Fibroblast of lung (primary cell): ENCODE measurements around the gene GTF3A. TPM values are rescaled to one million over a fixed set of nuclear protein-coding genes. Genes with fewer than 3 reads are reported as not detected.

Source experiments
- DNase-seq, 2 donors: peaks; one replicate each; pipeline versions ENCODE4 v3.0.0 to v3.0.0-alpha.2; 2010; ENCODE audit warnings: low read depth in 2 of 2
- H2AFZ ChIP-seq: 2 replicates; pipeline ENCODE4 v1.5.1; 2012; ENCODE audit warnings: low read length, control low read depth, inconsistent platforms
- H3K27ac ChIP-seq: 2 replicates; pipeline ENCODE4 v1.5.1; 2011; ENCODE audit warnings: low read length, control low read depth; ENCODE audit not compliant: insufficient read depth
- H3K27me3 ChIP-seq: 2 replicates; pipeline ENCODE4 v1.5.1; 2011; ENCODE audit warnings: mild to moderate bottlenecking, low read length; ENCODE audit not compliant: control insufficient read depth, insufficient read depth
- H3K36me3 ChIP-seq: 2 replicates; pipeline ENCODE4 v1.5.1; 2011; ENCODE audit warnings: low read length; ENCODE audit not compliant: control insufficient read depth, insufficient read depth
- H3K4me1 ChIP-seq: 2 replicates; pipeline ENCODE4 v1.5.1; 2011; ENCODE audit warnings: low read length; ENCODE audit not compliant: control insufficient read depth, insufficient read depth; ENCODE audit errors: extremely low read depth
- H3K4me2 ChIP-seq: 2 replicates; pipeline ENCODE4 v1.5.1; 2011; ENCODE audit warnings: low read length, control low read depth; ENCODE audit not compliant: insufficient read depth; ENCODE audit errors: extremely low read depth
- H3K4me3 ChIP-seq, 4 experiments: fragments of 200-600 bp in 1 of 4; sonication (generic) in 1 of 4; replicated peaks in 1 of 4; 2 replicates each; pipeline ENCODE4 v1.5.1; 2011 to 2016; ENCODE audit warnings: low read length in 4 of 4, low read depth in 3 of 4, mild to moderate bottlenecking in 3 of 4, control low read depth in 2 of 4, inconsistent platforms in 1 of 4, mixed read lengths in 1 of 4; ENCODE audit not compliant: insufficient read depth in 1 of 4; ENCODE audit errors: control extremely low read depth in 1 of 4
- H3K79me2 ChIP-seq: 2 replicates; pipeline ENCODE4 v1.5.1; 2012; ENCODE audit warnings: mild to moderate bottlenecking, low read length, inconsistent platforms; ENCODE audit not compliant: control insufficient read depth, insufficient read depth
- H3K9ac ChIP-seq: 2 replicates; pipeline ENCODE4 v1.5.1; 2011; ENCODE audit warnings: mild to moderate bottlenecking, low read length, control low read depth; ENCODE audit not compliant: insufficient read depth
- H3K9me3 ChIP-seq: 2 replicates; pipeline ENCODE4 v1.5.1; 2012; ENCODE audit warnings: low read depth, low read length; ENCODE audit not compliant: control insufficient read depth, insufficient read depth
- H4K20me1 ChIP-seq: 2 replicates; pipeline ENCODE4 v1.5.1; 2011; ENCODE audit warnings: low read length; ENCODE audit not compliant: control insufficient read depth, insufficient read depth; ENCODE audit errors: extremely low read depth
- EZH2 ChIP-seq: IDR thresholded peaks from 2 replicates; pipeline ENCODE4 v1.5.1; 2012; ENCODE audit warnings: low read length, control low read depth, mild to moderate bottlenecking; ENCODE audit errors: missing control alignments
- polyA plus RNA-seq, 2 donors: library from polyadenylated mRNA; depleted of rRNA in 1 of 2; stranded (reverse) in 1 of 2; unstranded in 1 of 2; fragments of >200 nt; gene quantifications; 2 replicates each; pipeline ENCODE4 v1.2.1, GENCODE V29; 2011 to 2012; ENCODE audit warnings: missing spikeins in 1 of 2
- total RNA-seq: library from RNA; depleted of rRNA; stranded (reverse); fragments of >200 nt; gene quantifications from 2 replicates; pipeline ENCODE4 v1.2.1, GENCODE V29; 2014
- TF ChIP-seq, protein P1 (sequence below), 2 donors: IDR thresholded peaks in 1 of 2; conservative IDR thresholded peaks in 1 of 2; 1 replicate in 1 of 2; 2 replicates in 1 of 2; pipeline ENCODE4 v1.5.1; 2011 to 2012; ENCODE audit warnings: low read length in 2 of 2, control low read depth in 1 of 2, inconsistent platforms in 1 of 2, low read depth in 1 of 2, mild to moderate bottlenecking in 1 of 2

The GTF3A gene
- total and polyA plus RNA-seq, 2 donors (not counting 1 experiment from before 2014, with no cell fraction given): 98.6 to 126 TPM

DNA sequence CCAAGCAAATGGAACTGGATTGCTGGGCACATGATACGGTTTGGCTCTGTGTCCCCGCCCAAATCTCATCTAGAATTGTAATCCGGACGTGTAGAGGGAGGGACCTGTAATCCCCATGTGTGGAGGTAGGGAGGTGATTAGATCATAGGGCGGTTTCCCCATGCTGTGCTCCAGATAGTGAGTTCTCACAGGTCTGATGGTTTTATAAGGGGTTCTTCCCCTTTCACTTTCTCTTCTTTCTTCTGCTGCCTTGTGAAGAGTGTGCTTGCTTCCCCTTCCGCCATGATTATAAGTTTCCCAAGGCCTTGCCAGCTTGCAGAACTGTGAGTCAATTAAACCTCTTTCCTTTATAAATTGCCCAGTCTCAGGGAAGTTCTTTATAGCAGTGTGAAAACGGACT is 58.6 kb downstream of the GTF3A start:
- H3K27me3 ChIP-seq: peaks cover 2% of the 10 kb centered on the region

DNA sequence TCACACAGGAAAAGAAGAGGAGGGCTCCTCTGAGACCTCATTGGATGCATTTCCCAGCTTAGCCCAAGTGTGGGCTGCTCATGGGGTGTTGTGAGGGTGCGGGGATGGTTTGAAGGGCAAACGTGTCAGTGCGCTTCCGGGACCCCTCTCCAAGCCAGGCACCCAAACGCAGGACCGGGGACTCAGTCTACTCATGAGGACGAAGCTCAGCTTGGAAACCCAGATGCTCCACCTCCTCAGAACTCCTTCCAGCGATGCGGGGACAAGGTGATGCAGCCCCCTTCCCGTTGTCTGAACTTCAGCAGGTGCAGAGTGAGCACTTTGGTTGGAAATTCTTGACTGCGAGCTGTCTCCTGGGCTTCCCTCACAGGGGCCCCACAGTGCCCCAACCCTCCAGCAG is 59.0 kb downstream of the GTF3A start:
- no peak overlapping the region for H3K4me3 ChIP-seq
- no peak overlapping the region for H2AFZ ChIP-seq
- H3K4me1 ChIP-seq: no peaks in the 10 kb centered on the region
- peaks cover 2% of the 10 kb centered on the region for H3K27me3 ChIP-seq
- no peaks in the 10 kb centered on the region for H3K79me2 ChIP-seq
- DNase-seq: no peak
- H3K27ac ChIP-seq: no peak overlapping the region
- H3K9me3 ChIP-seq: no peaks in the 10 kb centered on the region
- no peak overlapping the region for H3K4me2 ChIP-seq
- H4K20me1 ChIP-seq: no peaks in the 10 kb centered on the region
- H3K9ac ChIP-seq: no peak overlapping the region
- TF ChIP-seq, protein P1, sequence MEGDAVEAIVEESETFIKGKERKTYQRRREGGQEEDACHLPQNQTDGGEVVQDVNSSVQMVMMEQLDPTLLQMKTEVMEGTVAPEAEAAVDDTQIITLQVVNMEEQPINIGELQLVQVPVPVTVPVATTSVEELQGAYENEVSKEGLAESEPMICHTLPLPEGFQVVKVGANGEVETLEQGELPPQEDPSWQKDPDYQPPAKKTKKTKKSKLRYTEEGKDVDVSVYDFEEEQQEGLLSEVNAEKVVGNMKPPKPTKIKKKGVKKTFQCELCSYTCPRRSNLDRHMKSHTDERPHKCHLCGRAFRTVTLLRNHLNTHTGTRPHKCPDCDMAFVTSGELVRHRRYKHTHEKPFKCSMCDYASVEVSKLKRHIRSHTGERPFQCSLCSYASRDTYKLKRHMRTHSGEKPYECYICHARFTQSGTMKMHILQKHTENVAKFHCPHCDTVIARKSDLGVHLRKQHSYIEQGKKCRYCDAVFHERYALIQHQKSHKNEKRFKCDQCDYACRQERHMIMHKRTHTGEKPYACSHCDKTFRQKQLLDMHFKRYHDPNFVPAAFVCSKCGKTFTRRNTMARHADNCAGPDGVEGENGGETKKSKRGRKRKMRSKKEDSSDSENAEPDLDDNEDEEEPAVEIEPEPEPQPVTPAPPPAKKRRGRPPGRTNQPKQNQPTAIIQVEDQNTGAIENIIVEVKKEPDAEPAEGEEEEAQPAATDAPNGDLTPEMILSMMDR (conservative IDR thresholded peaks at IDR 0.05 in 1 of 2, IDR thresholded peaks at IDR 0.05 in 1 of 2; ENCODE audit: low read depth in 1 of 2, low read length in 2 of 2): no peak
- no peak for TF ChIP-seq EZH2
- H3K36me3 ChIP-seq: no peaks in the 10 kb centered on the region

More for the DNA sequence above, 58.6 kb downstream of the GTF3A start:
- Histone ChIP-seq H3K4me3 (no peak overlapping the region), H3K9me3 (no peaks in the 10 kb centered on the region), H3K27ac (no peak overlapping the region), H3K4me2 (no peak overlapping the region), H3K79me2 (no peaks in the 10 kb centered on the region), H3K9ac (no peak overlapping the region), H3K4me1 (no peaks in the 10 kb centered on the region), H3K36me3 (no peaks in the 10 kb centered on the region), H4K20me1 (no peaks in the 10 kb centered on the region), H2AFZ (no peak overlapping the region)
- TF ChIP-seq EZH2: no peak
- TF ChIP-seq, protein P1 (conservative IDR thresholded peaks at IDR 0.05 in 1 of 2, IDR thresholded peaks at IDR 0.05 in 1 of 2; ENCODE audit: low read depth in 1 of 2, low read length in 2 of 2): no peak
- DNase-seq: no peak

Other genes starting within 250 kb of the GTF3A start
- gene RPL21, start 173.1 kb upstream of the GTF3A start, total RNA-seq: 831 and 848 TPM in 2 replicates
- 1,415 and 1,841 TPM in 2 replicates for gene RPL21, start 173.1 kb upstream of the GTF3A start, polyA plus RNA-seq
- 73.5 and 82.2 TPM in 2 replicates for gene RASL11A, start 153.8 kb upstream of the GTF3A start, total RNA-seq
- 10.4 and 12.8 TPM in 2 replicates for gene RASL11A, start 153.8 kb upstream of the GTF3A start, polyA plus RNA-seq
- gene MTIF3, start 25.9 kb downstream of the GTF3A start, total RNA-seq: 82.2 and 92.3 TPM in 2 replicates
- 83.3 and 90.0 TPM in 2 replicates for gene MTIF3, start 25.9 kb downstream of the GTF3A start, polyA plus RNA-seq
- 5.6 and 7.6 TPM in 2 replicates for gene LNX2, start 195.9 kb downstream of the GTF3A start, total RNA-seq
- gene LNX2, start 195.9 kb downstream of the GTF3A start, polyA plus RNA-seq: 6.0 and 6.2 TPM in 2 replicates
- 84.6 and 110 TPM in 2 replicates for gene POLR1D, start 197.3 kb downstream of the GTF3A start, total RNA-seq
- gene POLR1D, start 197.3 kb downstream of the GTF3A start, polyA plus RNA-seq: 96.0 and 99.6 TPM in 2 replicates